GM19238 (cell line): ENCODE results near the gene LSAMP.

Experiments
- DNase-seq: peaks from one replicate; pipeline ENCODE4 v3.0.0; 2011; ENCODE audit warnings: low spot score; ENCODE audit not compliant: insufficient read length

Gene LSAMP

GRCh38 chr3:115913069-115913686 is 532.1 kb downstream of the LSAMP start:
- no peak for DNase-seq

GRCh38 chr3:115912372-115912771 is 532.9 kb downstream of the LSAMP start:
- no peak for DNase-seq

DNA sequence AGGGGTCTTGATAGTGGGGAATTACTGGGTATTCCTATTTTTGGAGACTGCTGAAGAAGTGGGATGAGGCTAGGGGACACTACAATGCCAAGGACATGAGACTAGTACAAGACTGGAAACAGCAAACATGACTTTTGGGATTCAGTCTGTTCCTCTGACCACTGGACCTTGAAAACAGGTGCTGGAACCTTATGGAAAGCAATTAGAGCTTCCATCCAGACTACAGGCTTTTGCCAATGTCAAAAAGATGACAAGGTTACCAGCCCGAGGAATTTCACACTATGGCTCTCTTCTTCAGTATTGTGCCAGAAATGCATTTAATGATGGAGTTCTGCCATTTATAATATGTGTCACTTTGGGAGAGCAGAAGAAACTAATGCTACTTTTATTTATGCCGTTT is 539.4 kb downstream of the LSAMP start:
- DNase-seq, result no peak

GRCh38 chr3:115903843-115904242 is 541.4 kb downstream of the LSAMP start:
- DNase-seq, result no peak

DNA sequence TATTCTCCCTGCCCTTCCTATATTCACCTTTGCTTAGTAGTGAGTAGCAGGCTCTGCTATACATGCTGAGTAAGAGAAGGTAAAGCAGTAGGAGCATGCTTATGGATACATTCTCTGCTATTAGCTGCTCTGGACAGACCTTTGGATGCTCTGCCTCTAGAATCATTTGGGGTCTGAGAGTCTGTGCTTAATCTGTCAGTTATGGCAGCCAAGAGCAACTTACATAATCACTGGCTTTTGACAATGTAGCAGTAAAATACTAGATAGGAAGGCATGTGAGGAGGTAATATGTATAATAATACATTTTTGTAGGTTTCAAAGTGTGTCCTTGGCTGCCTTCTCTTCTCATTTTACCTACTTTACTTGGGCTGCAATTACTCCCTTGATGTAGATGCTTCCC is 544.3 kb downstream of the LSAMP start:
- DNase-seq, result no peak

DNA sequence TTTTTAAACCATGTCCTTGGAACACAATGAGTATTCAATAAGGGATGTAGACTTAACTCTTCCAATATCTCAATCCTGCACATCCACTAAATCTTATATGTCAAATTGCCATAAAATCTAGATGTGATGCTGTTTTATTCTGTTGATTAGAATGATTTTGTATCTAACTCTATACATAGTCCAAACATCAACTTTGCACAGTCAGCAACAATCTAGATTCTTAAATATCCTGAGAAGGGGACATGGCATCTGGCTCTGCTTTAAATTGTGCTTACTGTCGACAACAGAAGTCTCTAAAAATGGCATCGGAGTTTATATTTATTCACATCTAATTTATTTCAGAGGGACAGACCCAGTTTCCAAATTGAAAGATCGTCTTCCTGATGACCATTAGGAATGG is 545.8 kb downstream of the LSAMP start:
- no peak for DNase-seq

DNA sequence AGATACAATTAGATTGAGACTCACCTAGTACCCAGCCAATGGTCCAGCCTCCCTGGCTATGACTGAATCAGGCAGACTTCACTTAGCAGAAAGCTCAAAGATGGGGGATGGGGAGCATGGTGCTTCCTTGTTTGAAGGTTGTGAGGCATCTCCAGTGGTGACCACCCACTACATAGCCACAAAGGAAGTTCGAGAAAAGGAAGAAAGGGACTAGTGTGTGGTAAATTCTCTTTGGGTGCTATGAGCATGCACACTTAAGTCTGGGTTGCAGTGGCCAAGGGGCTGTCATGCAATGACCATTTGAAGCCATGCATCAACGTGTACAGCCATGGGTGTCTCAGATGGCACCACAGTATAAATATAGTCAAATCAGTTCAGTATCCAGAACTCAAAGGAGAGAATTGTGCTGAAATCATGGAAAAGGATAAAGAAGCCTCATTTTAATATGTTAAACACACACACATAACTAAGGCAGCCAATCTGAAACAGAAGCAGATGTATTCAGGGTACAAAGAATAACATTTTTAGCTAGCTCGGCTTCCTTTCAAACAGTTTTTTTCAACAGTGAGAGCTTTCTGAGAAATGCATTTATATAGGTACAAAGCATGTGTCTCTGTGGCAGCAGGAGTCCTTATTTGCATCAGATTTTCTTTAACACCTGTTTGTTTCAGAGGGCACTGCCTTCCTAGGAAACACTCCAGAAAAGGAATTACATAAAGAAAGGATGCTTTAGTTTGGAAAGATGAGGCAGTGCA is 546.5 kb downstream of the LSAMP start:
- no peak for DNase-seq

- DNase-seq, result no peak
Observed at GRCh38 chr3:115891006-115891636, 554.2 kb downstream of the LSAMP start.

- no peak for DNase-seq
Observed at GRCh38 chr3:115890579-115890978, 554.7 kb downstream of the LSAMP start.

DNA sequence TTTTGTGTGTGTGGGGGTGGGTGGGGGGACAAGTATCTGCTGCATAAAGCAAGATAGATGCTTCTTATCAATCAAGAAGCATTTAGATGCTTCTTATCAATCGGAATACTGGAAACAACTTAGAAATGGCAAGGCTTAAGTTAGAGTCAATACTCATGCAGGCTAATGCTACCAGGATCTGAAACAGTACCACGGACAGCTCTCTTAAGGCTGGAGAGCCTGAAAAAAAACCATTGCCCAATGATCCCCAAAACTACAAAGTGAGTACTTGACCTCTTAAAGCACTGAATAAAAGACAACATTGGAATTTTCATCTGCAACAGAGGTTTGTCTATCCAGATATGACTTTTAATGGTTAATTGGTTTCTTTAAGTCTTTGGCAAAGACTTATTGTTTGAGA is 559.7 kb downstream of the LSAMP start:
- DNase-seq, result no peak

DNA sequence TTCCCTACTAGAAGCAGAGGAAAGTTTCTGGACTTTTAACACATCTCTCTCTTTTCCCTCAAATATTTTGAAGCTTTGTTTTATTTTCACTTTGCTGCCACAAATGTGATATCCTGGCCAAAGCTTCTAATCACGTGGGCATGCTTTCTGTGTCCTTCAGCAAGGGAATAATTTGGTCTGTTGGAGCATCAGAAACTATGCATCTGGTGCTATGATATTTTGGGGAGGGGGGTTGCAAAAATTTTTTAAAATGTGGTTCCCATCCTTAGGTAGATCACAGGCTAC is 567.7 kb downstream of the LSAMP start:
- DNase-seq, result no peak

DNA sequence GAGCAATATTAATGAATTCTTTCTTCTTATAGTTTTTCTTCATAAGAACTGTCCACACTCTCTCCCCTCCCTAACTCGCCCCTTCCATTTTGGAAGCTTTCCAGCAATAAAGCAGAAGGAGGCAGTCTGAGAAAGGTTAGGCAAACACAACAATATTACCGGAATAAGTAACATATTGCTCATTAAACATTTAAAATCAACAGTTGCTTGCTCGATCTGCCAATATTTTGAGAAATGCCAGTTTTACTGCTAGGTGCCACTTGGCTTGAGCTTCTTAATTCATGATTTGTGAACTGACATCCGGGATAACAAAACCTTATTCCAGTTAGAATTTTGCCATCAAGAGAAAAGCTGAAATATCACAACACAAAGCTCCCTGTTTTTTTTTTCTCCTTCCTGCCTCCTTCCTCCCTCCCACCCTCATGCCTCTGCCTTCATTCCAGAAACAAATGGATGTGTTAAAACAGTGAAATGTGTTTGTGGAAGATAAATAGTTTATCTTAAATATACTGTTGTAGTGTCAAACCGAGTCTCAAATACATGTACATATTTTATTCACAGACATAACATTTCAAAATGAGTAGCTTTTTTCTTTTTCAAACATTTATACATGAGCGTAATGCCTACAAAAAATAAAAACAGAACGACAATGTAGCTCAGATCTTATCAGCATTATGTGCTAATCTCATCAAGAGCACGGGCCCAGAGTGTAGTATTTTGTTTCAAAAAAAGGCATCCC is 568.2 kb downstream of the LSAMP start:
- no peak for DNase-seq

- no peak for DNase-seq
Observed at GRCh38 chr3:115875460-115875859, 569.8 kb downstream of the LSAMP start.

- no peak for DNase-seq
Observed at GRCh38 chr3:115871735-115872134, 573.6 kb downstream of the LSAMP start.

DNA sequence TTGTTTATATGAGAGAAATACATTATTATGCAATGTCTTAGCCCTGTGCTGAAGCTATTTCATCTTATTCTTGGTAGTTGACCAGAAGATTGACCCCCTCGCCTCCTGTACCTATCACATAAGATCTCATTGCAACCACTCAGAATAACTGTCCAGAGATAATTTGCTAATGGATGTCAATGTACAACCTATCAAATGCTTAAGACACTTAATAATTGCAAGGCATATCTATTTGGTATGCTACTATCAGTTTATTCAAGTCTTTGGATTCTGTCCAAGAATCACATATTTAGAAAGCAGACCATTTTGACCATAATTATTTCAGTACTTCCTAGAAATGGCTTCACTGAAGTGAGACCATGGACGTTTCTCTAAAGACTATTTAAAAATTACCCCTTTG is 580.4 kb downstream of the LSAMP start:
- DNase-seq, result no peak

DNA sequence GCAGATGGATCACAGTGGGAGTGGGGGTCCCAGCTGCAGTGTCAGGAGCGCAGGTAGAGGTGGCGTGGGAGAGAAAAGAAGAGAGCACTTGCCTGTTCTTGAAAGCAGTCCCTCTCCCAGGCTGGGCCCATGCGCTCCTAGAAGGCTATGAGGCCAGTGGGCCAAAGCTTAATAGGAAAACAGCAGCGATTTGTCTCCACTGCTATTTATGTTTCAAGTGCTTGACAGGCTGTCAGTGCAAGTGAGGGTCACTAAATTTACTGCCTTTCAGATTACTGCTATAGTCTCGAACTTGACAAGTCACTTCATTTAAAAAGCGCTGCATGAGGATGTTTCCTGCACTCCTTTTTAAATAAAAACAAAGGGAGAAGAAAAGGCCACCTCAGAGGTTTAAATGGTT is 582.4 kb downstream of the LSAMP start:
- no peak for DNase-seq

GRCh38 chr3:115862099-115862498 is 583.2 kb downstream of the LSAMP start:
- no peak for DNase-seq

DNA sequence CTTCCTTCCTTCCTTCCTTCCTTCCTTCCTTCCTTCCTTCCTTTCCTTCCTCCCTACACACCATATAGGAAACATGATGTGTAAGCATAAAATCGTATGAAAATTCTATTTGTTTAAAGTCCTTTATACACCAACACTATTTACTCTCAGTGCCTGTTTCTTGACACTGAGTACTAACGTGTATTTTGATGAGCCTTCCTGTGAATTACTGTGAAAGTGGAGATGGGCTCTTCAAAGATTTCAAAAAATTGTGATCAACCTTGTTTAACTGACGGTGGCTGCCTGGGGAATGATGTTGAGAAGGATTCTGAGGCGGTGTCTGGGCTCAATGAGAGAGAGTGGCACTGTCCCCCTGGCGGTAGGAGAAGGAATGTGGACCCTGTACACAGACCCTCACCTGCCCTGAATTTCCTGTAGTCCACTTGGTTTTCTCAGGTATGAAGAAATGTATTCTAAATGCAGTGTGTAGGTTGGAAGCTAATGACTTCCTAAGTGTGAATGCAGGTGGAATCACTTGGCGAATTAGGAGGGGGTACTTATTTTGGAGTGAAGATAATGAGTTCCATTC is 584.0 kb downstream of the LSAMP start:
- no peak for DNase-seq

- DNase-seq, result no peak
Observed at GRCh38 chr3:115860766-115861165, 584.5 kb downstream of the LSAMP start.

- DNase-seq, result no peak
Observed at GRCh38 chr3:115859002-115859807, 586.1 kb downstream of the LSAMP start.

DNA sequence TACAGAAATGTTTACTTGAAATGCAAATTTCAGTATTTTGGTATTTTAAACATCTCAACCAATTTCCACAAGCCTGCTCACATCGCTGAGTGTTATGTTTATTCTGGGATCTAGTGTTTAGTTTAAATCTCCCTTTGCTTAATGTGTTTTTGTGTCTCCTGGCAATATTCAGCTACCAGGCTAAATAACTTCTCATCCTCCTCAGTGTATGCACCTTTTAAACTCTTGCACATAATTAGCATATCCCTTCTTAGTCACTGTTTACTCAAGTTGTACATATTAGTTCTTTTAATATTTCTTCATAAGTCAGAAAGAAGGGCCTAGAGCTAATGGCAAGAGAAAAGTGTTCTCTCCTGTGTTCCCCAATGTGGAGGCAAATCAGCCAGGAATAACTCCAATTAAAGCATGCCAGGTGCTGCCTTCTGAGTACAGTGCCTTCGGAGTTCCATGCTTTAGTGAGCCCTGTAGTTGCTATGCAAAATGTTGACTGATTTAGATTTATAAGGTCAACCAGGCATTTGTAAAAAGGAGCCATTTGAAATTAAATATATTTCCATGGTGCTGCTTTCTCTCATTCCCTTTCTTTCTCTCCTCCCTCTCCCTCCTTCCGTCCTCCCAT is 587.7 kb downstream of the LSAMP start:
- no peak for DNase-seq
